ENCODE results near the gene MROH8. TPM values are rescaled to one million over a fixed set of nuclear protein-coding genes. Genes with fewer than 3 reads are reported as not detected.

MROH8 gene
- polyA plus RNA-seq, 1 donor from 2014 or later, result 3.2 TPM

- Histone ChIP-seq H3K79me2 (replicated peaks; ENCODE audit: insufficient read depth, low read length) (no peaks in the 10 kb centered on the region), H3K27ac (ENCODE audit: low read length) (no peak overlapping the region), H3K9ac (ENCODE audit: low read length) (no peak overlapping the region), H3K36me3 (ENCODE audit: insufficient read depth, low read length) (no peaks in the 10 kb centered on the region), H3K4me2 (ENCODE audit: low read length) (no peak overlapping the region), H3F3A (ENCODE audit: insufficient read depth, low read length, poor library complexity, severe bottlenecking) (no peaks in the 10 kb centered on the region), H3K27me3 (ENCODE audit: insufficient read depth, low read depth, low read length) (no peaks in the 10 kb centered on the region), H3K4me3 (ENCODE audit: low read length) (no peak overlapping the region), H3K9me3 (ENCODE audit: low read length) (no peaks in the 10 kb centered on the region), H3K9me2 (ENCODE audit: insufficient read depth, low read length) (no peaks in the 10 kb centered on the region), H4K20me1 (ENCODE audit: insufficient read depth) (no peaks in the 10 kb centered on the region), H2AFZ (ENCODE audit: low read depth, low read length) (no peak overlapping the region)
- TF ChIP-seq SMC3 (conservative IDR thresholded peaks at IDR 0.05; ENCODE audit: poor library complexity) (no peak), RAD21 (conservative IDR thresholded peaks at IDR 0.05) (no peak), REST (IDR thresholded peaks at IDR 0.05; ENCODE audit: borderline replicate concordance) (no peak), CTCF (IDR thresholded peaks at IDR 0.05; ENCODE audit: poor library complexity, severe bottlenecking) (no peak), MXI1 (conservative IDR thresholded peaks at IDR 0.05; ENCODE audit: poor library complexity, severe bottlenecking) (no peak), EZH2 (IDR thresholded peaks at IDR 0.05; ENCODE audit: borderline replicate concordance, insufficient read depth, low read length, poor library complexity, severe bottlenecking) (no peak), EP300 (conservative IDR thresholded peaks at IDR 0.05; ENCODE audit: poor library complexity, severe bottlenecking) (no peak), POLR2AphosphoS5 (IDR thresholded peaks at IDR 0.05) (no peak), TAF1 (IDR thresholded peaks at IDR 0.05; ENCODE audit: low read depth) (no peak)
Measured at GRCh38 chr20:37137547-37137946, 41.8 kb downstream of the MROH8 start.

GRCh38 chr20:37133952-37134351 is 45.4 kb downstream of the MROH8 start:
- no peaks in the 10 kb centered on the region for H3K36me3 ChIP-seq (ENCODE audit: insufficient read depth, low read length)
- no peaks in the 10 kb centered on the region for H3K9me3 ChIP-seq (ENCODE audit: low read length)
- no peaks in the 10 kb centered on the region for H3F3A ChIP-seq (ENCODE audit: insufficient read depth, low read length, poor library complexity, severe bottlenecking)
- no peaks in the 10 kb centered on the region for H3K27me3 ChIP-seq (ENCODE audit: insufficient read depth, low read depth, low read length)
- H3K4me2 ChIP-seq (ENCODE audit: low read length), result no peak overlapping the region
- H3K9me2 ChIP-seq (ENCODE audit: insufficient read depth, low read length), result no peaks in the 10 kb centered on the region
- no peaks in the 10 kb centered on the region for H3K79me2 ChIP-seq (replicated peaks; ENCODE audit: insufficient read depth, low read length)
- H2AFZ ChIP-seq (ENCODE audit: low read depth, low read length), result no peak overlapping the region
- no peak overlapping the region for H3K27ac ChIP-seq (ENCODE audit: low read length)
- H3K4me3 ChIP-seq (ENCODE audit: low read length), result no peak overlapping the region
- no peak overlapping the region for H3K9ac ChIP-seq (ENCODE audit: low read length)
- H4K20me1 ChIP-seq (ENCODE audit: insufficient read depth), result no peaks in the 10 kb centered on the region
- no peak for TF ChIP-seq RAD21 (conservative IDR thresholded peaks at IDR 0.05)
- no peak for TF ChIP-seq TAF1 (IDR thresholded peaks at IDR 0.05; ENCODE audit: low read depth)
- TF ChIP-seq EZH2 (IDR thresholded peaks at IDR 0.05; ENCODE audit: borderline replicate concordance, insufficient read depth, low read length, poor library complexity, severe bottlenecking), result no peak

DNA sequence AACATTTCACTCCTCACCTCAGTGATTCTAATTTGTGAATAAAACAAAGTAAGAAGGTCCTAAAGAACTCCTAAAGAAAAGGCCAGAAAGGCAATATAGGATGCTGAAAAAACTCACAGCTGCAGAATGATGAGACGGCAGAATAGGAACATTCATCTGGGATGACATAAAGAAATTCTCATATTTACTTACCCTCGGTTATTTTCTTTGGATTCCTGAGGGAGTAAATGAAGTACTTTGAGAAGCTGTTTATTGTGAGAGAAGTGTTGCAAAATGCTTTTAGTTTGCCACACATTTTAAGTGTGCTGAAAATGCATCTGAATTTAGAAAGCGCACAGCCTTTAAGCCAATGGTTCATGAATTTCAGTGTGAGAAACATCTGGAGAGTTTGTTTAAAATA is 47.9 kb downstream of the MROH8 start:
- no peaks in the 10 kb centered on the region for H3K36me3 ChIP-seq (ENCODE audit: insufficient read depth, low read length)
- H3F3A ChIP-seq (ENCODE audit: insufficient read depth, low read length, poor library complexity, severe bottlenecking), result no peaks in the 10 kb centered on the region
- no peak overlapping the region for H3K4me3 ChIP-seq (ENCODE audit: low read length)
- H3K9me3 ChIP-seq (ENCODE audit: low read length), result no peaks in the 10 kb centered on the region
- H4K20me1 ChIP-seq (ENCODE audit: insufficient read depth), result no peaks in the 10 kb centered on the region
- H2AFZ ChIP-seq (ENCODE audit: low read depth, low read length), result no peak overlapping the region
- H3K9me2 ChIP-seq (ENCODE audit: insufficient read depth, low read length), result no peaks in the 10 kb centered on the region
- no peak overlapping the region for H3K4me2 ChIP-seq (ENCODE audit: low read length)
- no peak overlapping the region for H3K27ac ChIP-seq (ENCODE audit: low read length)
- H3K79me2 ChIP-seq (replicated peaks; ENCODE audit: insufficient read depth, low read length), result no peaks in the 10 kb centered on the region
- H3K27me3 ChIP-seq (ENCODE audit: insufficient read depth, low read depth, low read length), result no peaks in the 10 kb centered on the region
- TF ChIP-seq REST (IDR thresholded peaks at IDR 0.05; ENCODE audit: borderline replicate concordance) (no peak), SMC3 (conservative IDR thresholded peaks at IDR 0.05; ENCODE audit: poor library complexity) (no peak), MXI1 (conservative IDR thresholded peaks at IDR 0.05; ENCODE audit: poor library complexity, severe bottlenecking) (no peak), EP300 (conservative IDR thresholded peaks at IDR 0.05; ENCODE audit: poor library complexity, severe bottlenecking) (no peak), EZH2 (IDR thresholded peaks at IDR 0.05; ENCODE audit: borderline replicate concordance, insufficient read depth, low read length, poor library complexity, severe bottlenecking) (no peak), CTCF (IDR thresholded peaks at IDR 0.05; ENCODE audit: poor library complexity, severe bottlenecking) (no peak), RAD21 (conservative IDR thresholded peaks at IDR 0.05) (no peak), POLR2AphosphoS5 (IDR thresholded peaks at IDR 0.05) (no peak)
- H3K9ac ChIP-seq (ENCODE audit: low read length), result no peak overlapping the region
